Lung (tissue), 12 donors: ENCODE data around the gene UNC5A. TPM values are rescaled to one million over a fixed set of nuclear protein-coding genes. Genes with fewer than 3 reads are reported as not detected.

Source experiments
- ATAC-seq: fragments of 200-7000 bp; cut with Tn5 transposase; one replicate; pipeline ENCODE4 v1.9.1; 2020; ENCODE audit warnings: moderate number of reproducible peaks; ENCODE audit not compliant: insufficient read depth, low FRiP score
- DNase-seq, 3 donors: peaks; one replicate each; pipeline ENCODE4 v3.0.0-alpha.2; 2013 to 2017
- H3K27ac ChIP-seq, 2 donors: one replicate each; pipeline ENCODE4 v1.5.1; 2013; ENCODE audit warnings: mild to moderate bottlenecking in 2 of 2, moderate library complexity in 2 of 2, control low read depth in 1 of 2, inconsistent platforms in 1 of 2, low read depth in 1 of 2, low read length in 1 of 2
- H3K27me3 ChIP-seq, 3 donors: one replicate each; pipeline ENCODE4 v1.5.1; 2013; ENCODE audit warnings: low read length in 2 of 3; ENCODE audit not compliant: control insufficient read depth in 3 of 3, insufficient read depth in 3 of 3
- H3K36me3 ChIP-seq, 4 donors: one replicate each; pipeline ENCODE4 v1.5.1; 2013; ENCODE audit warnings: low read length in 4 of 4, mild to moderate bottlenecking in 1 of 4, moderate library complexity in 1 of 4; ENCODE audit not compliant: control insufficient read depth in 4 of 4, insufficient read depth in 4 of 4
- H3K4me1 ChIP-seq, 5 donors: one replicate each; pipeline ENCODE4 v1.5.1; 2013; ENCODE audit warnings: low read length in 5 of 5, mild to moderate bottlenecking in 2 of 5, moderate library complexity in 1 of 5; ENCODE audit not compliant: control insufficient read depth in 5 of 5, insufficient read depth in 5 of 5
- H3K4me3 ChIP-seq: one replicate; pipeline ENCODE4 v1.5.1; 2013; ENCODE audit warnings: mild to moderate bottlenecking, control low read depth, moderate library complexity
- H3K9ac ChIP-seq, 2 donors: one replicate each; pipeline ENCODE4 v1.5.1; 2013; ENCODE audit warnings: low read length in 2 of 2, control low read depth in 1 of 2; ENCODE audit not compliant: insufficient read depth in 1 of 2
- H3K9me3 ChIP-seq, 4 donors: one replicate each; pipeline ENCODE4 v1.5.1; 2013; ENCODE audit warnings: low read length in 3 of 4, mild to moderate bottlenecking in 1 of 4, moderate library complexity in 1 of 4; ENCODE audit not compliant: control insufficient read depth in 4 of 4, insufficient read depth in 3 of 4
- WGBS, 2 donors: extraction: QIAGEN DNeasy Blood & Tissue Kit; methylation state at CpG; one replicate each; pipeline ENCODE4 v1.1.7; 2013; 5-methylcytosine and 5-hydroxymethylcytosine counted together
- polyA plus RNA-seq, 2 donors: library from polyadenylated mRNA; stranded (reverse); fragments of 200-250 nt; gene quantifications; one replicate each; pipeline ENCODE4 v1.2.1, GENCODE V29; 2013
- total RNA-seq, 2 donors: library from RNA; depleted of rRNA in 1 of 2; stranded (reverse); fragments of >200 nt in 1 of 2; gene quantifications; one replicate each; pipeline ENCODE4 v1.2.1, GENCODE V29; 2014 to 2021
- TF ChIP-seq, protein P1 (sequence below): IDR thresholded peaks from 2 replicates; pipeline ENCODE4 v1.5.1; 2012; ENCODE audit warnings: mild to moderate bottlenecking; ENCODE audit errors: control extremely low read depth, extremely low read depth
- donor health status: control.
- donor health status: control.
- donor health status: Bipolar disorder and iron deficiency.
- donor health status: healthy.
- donor health status: DM: yes; HTN: yes; CAD: no.

UNC5A gene
- total and polyA plus RNA-seq, 4 donors: 0.08 to 0.40 (median 0.13) TPM

DNA sequence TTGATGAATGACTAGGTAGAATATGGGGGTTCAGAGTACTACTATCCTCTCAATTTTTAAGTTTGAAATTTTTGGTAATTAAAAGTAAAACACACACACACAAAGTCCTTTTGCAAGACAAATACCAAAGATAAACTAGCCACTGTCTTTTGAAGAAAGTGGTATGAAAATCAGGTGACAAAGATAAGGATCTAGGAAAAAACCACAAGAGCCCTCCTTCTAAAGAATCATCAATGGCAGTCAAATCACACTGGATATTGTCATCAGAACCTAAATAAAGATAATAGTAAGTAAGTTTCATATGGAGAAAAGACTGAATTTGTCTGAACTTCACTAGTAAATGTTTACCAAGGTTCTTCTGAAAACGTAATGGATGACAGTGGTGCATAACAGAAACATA is 119.3 kb downstream of the UNC5A start:
- ATAC-seq (no peak), DNase-seq (no peak)
- no peaks in the 10 kb centered on the region for H3K4me1 ChIP-seq
- no peaks in the 10 kb centered on the region for H3K9me3 ChIP-seq
- H3K9ac ChIP-seq: no peak overlapping the region
- H3K4me3 ChIP-seq: no peak overlapping the region
- 87 to 93% methylated on average over 1 of the region's 1 CpG for WGBS, 2 donors
- no peak overlapping the region for H3K27ac ChIP-seq
- H3K27me3 ChIP-seq: no peaks in the 10 kb centered on the region
- TF ChIP-seq, protein P1, sequence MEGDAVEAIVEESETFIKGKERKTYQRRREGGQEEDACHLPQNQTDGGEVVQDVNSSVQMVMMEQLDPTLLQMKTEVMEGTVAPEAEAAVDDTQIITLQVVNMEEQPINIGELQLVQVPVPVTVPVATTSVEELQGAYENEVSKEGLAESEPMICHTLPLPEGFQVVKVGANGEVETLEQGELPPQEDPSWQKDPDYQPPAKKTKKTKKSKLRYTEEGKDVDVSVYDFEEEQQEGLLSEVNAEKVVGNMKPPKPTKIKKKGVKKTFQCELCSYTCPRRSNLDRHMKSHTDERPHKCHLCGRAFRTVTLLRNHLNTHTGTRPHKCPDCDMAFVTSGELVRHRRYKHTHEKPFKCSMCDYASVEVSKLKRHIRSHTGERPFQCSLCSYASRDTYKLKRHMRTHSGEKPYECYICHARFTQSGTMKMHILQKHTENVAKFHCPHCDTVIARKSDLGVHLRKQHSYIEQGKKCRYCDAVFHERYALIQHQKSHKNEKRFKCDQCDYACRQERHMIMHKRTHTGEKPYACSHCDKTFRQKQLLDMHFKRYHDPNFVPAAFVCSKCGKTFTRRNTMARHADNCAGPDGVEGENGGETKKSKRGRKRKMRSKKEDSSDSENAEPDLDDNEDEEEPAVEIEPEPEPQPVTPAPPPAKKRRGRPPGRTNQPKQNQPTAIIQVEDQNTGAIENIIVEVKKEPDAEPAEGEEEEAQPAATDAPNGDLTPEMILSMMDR: no peak
- H3K36me3 ChIP-seq: peaks cover 0 to 12% (median 9%) of the 10 kb centered on the region in 4 donors

Other genes starting within 250 kb of the UNC5A start
- gene GPRIN1, start 200.4 kb upstream of the UNC5A start, total RNA-seq: 1 to 10 TPM in 1 of 2 donors, under 1 TPM in 1; 0.97 to 1.1 TPM
- gene GPRIN1, start 200.4 kb upstream of the UNC5A start, polyA plus RNA-seq: under 1 TPM; 0.39 to 0.68 TPM
- gene SNCB, start 180.0 kb upstream of the UNC5A start, total RNA-seq: not detected
- gene SNCB, start 180.0 kb upstream of the UNC5A start, polyA plus RNA-seq: under 1 TPM in 1 of 2 donors, not detected in 1; 0.02 TPM
- not detected for gene EIF4E1B, start 179.9 kb upstream of the UNC5A start, total RNA-seq
- gene EIF4E1B, start 179.9 kb upstream of the UNC5A start, polyA plus RNA-seq: not detected
- gene TSPAN17, start 163.1 kb upstream of the UNC5A start, total RNA-seq: 10 to 100 TPM; 14.8 to 37.4 TPM
- 10 to 100 TPM; 20.1 to 35.6 TPM for gene TSPAN17, start 163.1 kb upstream of the UNC5A start, polyA plus RNA-seq
- gene HK3, start 88.8 kb downstream of the UNC5A start, total RNA-seq: 100 to 1,000 TPM in 1 of 2 donors, 1 to 10 TPM in 1; 9.2 to 111 TPM
- 100 to 1,000 TPM in 1 of 2 donors, 10 to 100 TPM in 1; 56.1 to 260 TPM for gene HK3, start 88.8 kb downstream of the UNC5A start, polyA plus RNA-seq
- 10 to 100 TPM; 33.9 to 50.8 TPM for gene UIMC1, start 196.2 kb downstream of the UNC5A start, total RNA-seq
- gene UIMC1, start 196.2 kb downstream of the UNC5A start, polyA plus RNA-seq: 10 to 100 TPM; 21.6 to 21.9 TPM
- 10 to 100 TPM; 12.1 to 31.5 TPM for gene ZNF346, start 212.1 kb downstream of the UNC5A start, total RNA-seq
- gene ZNF346, start 212.1 kb downstream of the UNC5A start, polyA plus RNA-seq: 1 to 10 TPM; 6.6 to 7.0 TPM